ENCODE measurements around the gene SNX6.
"Not testable (repeated sequence)": the region's sequence is repeated elsewhere in the genome, so short reads cannot be mapped to it uniquely, and the experiment has no call there.

Gene SNX6

DNA sequence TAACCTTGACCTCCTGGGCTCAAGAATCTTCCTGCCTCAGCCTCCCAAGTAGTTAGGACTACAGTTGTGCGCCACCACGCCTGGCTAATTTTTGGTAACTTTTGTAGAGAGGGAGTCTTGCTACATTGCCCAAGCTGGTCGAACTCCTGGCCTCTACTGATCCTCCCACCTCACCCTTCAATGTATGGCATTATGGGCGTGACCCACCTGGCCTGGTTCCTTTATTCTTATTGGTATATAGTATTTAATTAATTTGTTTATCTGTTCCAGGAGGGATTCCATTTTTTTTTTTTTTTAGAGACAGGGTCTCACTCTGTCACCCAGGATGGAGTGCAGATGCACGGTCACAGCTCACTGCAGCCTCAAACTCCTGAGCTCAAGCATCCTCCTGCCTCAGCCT lies 49.6 kb downstream of the SNX6 start:
- TF ChIP-seq, protein P1, sequence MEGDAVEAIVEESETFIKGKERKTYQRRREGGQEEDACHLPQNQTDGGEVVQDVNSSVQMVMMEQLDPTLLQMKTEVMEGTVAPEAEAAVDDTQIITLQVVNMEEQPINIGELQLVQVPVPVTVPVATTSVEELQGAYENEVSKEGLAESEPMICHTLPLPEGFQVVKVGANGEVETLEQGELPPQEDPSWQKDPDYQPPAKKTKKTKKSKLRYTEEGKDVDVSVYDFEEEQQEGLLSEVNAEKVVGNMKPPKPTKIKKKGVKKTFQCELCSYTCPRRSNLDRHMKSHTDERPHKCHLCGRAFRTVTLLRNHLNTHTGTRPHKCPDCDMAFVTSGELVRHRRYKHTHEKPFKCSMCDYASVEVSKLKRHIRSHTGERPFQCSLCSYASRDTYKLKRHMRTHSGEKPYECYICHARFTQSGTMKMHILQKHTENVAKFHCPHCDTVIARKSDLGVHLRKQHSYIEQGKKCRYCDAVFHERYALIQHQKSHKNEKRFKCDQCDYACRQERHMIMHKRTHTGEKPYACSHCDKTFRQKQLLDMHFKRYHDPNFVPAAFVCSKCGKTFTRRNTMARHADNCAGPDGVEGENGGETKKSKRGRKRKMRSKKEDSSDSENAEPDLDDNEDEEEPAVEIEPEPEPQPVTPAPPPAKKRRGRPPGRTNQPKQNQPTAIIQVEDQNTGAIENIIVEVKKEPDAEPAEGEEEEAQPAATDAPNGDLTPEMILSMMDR (IDR thresholded peaks at IDR 0.05; ENCODE audit: low read depth, low read length, missing control alignments): no peak
- H3K4me3 ChIP-seq (ENCODE audit: low read depth, low read length): no peak overlapping the region
- DNase-seq (ENCODE audit: low read depth): no peak
- in situ Hi-C loops (cut with HindIII; ENCODE audit: low sequenced_read_pairs): no loop called here

DNA sequence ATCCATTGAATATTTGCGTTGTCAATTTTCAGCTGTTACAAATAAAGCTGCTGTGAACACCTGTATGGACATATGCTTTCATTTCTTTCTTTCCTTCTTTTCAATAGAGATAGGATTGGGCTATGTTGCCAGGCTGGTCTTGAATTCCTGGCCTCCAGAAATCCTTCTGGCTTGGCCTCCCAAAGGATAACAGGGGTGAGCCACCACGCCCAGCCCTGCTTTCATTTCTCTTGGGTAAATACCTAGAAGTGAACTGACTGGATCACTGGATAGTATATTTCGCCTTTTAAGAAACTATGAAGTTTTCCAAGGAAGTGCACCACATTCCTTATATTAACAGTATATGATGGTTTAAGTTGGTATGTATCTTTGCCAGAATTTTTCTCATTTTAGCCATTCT lies 58.2 kb downstream of the SNX6 start:
- in situ Hi-C loops (cut with HindIII; ENCODE audit: low sequenced_read_pairs): no loop called here
- H3K4me3 ChIP-seq (ENCODE audit: low read depth, low read length): no peak overlapping the region
- no peak for DNase-seq (ENCODE audit: low read depth)
- TF ChIP-seq, protein P1 (IDR thresholded peaks at IDR 0.05; ENCODE audit: low read depth, low read length, missing control alignments): no peak

DNA sequence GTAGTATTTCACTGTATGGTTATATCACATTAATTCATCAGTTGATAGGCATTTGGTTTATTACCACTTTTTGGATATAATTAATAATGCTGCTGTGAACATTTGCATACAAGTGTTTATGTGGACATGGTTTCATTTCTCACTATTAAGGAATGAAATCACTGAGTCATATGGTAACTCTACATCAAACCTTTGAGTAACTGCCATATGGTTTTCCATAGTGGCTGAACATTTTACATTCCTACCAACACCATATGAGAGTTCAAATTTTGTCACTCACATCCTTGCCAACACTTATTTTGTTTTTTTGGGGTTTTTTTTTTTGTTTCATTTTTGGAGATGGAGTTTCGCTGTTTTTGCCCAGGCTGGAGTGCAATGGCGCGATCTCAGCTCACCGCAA lies 60.2 kb downstream of the SNX6 start:
- TF ChIP-seq, protein P1 (IDR thresholded peaks at IDR 0.05; ENCODE audit: low read depth, low read length, missing control alignments): no peak
- no peak overlapping the region for H3K4me3 ChIP-seq (ENCODE audit: low read depth, low read length)
- in situ Hi-C loops (cut with HindIII; ENCODE audit: low sequenced_read_pairs): no loop called here
- no peak for DNase-seq (ENCODE audit: low read depth)

DNA sequence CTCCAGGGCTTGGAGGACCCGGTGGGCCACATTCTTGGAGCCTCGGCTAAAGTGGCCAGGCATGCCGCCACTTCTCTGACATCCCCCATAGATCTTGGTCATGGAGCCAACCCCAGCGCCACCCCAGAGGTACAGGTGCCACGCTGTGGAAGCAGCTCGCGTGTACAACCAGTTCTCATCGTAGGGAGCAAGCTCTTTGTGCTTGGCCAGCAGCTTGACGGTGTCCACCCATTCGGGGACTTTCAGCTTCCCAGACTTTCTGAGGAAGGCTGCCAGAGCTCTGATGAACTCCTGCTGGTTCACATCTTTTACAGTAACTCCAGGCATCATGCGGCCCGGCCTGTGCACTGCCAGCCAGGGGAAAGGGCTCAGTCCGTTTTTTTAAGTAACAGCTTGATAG lies 61.1 kb downstream of the SNX6 start:
- in situ Hi-C loops (cut with HindIII; ENCODE audit: low sequenced_read_pairs): no loop called here
- no peak overlapping the region for H3K4me3 ChIP-seq (ENCODE audit: low read depth, low read length)
- TF ChIP-seq, protein P1 (IDR thresholded peaks at IDR 0.05; ENCODE audit: low read depth, low read length, missing control alignments): no peak
- no peak for DNase-seq (ENCODE audit: low read depth)

DNA sequence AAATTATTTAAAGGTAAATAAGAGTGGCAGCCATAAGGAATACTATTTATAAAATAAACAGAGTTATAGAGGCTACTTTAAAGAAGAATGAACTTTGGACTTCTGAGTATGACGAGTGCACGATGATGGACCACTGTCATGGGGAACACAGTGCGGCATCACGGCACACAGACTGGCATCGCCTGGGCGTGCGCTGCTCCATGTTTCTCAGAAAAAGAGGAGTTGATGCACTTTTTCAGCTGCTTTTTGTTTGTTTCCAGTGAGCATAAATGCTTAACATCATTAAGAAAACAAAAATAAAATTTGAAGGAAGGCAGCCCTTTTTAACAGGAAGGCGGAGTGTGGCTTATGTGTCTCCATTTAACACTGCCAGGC lies 67.2 kb downstream of the SNX6 start:
- no peak for DNase-seq (ENCODE audit: low read depth)
- in situ Hi-C loops (cut with HindIII; ENCODE audit: low sequenced_read_pairs): no loop called here
- TF ChIP-seq, protein P1 (IDR thresholded peaks at IDR 0.05; ENCODE audit: low read depth, low read length, missing control alignments): no peak
- no peak overlapping the region for H3K4me3 ChIP-seq (ENCODE audit: low read depth, low read length)

DNA sequence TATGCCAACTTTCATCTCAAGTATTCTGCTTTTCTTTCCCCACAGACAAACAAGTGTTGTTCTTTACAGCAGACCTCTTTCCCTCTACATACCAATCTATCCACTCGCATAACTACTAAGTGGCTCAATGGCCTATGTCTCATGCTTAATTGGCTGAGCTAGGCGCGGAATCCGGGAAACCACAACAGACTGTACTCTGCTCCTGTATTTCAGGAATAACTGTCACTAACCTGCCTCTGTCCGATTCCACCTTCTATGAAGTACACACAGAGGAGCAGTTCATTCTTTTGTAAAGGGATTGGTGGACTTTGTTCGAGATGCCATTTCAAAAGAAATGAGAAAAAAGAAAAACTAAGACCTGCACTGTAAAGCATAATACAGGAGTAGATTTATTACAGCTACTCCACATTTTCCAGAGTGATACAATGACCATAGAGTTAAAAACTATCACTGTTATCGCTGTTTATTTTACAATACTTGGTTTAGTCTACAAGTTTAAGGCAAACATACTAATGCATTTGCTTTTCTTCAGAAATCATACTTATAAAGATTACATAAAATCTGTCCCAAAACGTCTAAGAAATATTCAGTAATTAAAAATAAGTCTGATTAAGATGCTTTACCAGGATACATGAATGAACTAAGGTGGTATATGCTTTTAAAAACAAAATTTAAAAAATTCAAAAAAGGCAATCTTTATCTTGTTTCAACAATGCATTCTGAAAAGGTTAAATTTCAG lies 67.7 kb downstream of the SNX6 start:
- in situ Hi-C loops (cut with HindIII; ENCODE audit: low sequenced_read_pairs); H3K4me3 ChIP-seq (ENCODE audit: low read depth, low read length); DNase-seq (ENCODE audit: low read depth): not testable (repeated sequence)

DNA sequence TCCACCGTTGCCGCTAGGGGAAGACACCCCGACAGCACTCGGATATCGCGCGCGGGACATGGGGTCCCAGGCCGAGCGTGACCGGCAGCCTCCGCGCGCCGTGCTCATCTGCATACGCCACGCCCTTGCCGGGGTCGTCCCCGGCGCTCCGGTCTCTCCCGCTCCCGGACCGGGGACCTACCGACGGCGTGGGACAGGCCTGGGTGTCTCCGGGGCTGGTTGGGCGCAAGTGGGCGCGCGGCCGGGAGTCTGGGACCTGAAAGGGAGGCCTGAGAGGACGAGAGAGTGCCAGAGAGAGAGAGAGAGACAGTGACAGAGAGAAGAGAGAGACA lies 73.5 kb downstream of the SNX6 start:
- DNase-seq (ENCODE audit: low read depth); in situ Hi-C loops (cut with HindIII; ENCODE audit: low sequenced_read_pairs); H3K4me3 ChIP-seq (ENCODE audit: low read depth, low read length): not testable (repeated sequence)

DNA sequence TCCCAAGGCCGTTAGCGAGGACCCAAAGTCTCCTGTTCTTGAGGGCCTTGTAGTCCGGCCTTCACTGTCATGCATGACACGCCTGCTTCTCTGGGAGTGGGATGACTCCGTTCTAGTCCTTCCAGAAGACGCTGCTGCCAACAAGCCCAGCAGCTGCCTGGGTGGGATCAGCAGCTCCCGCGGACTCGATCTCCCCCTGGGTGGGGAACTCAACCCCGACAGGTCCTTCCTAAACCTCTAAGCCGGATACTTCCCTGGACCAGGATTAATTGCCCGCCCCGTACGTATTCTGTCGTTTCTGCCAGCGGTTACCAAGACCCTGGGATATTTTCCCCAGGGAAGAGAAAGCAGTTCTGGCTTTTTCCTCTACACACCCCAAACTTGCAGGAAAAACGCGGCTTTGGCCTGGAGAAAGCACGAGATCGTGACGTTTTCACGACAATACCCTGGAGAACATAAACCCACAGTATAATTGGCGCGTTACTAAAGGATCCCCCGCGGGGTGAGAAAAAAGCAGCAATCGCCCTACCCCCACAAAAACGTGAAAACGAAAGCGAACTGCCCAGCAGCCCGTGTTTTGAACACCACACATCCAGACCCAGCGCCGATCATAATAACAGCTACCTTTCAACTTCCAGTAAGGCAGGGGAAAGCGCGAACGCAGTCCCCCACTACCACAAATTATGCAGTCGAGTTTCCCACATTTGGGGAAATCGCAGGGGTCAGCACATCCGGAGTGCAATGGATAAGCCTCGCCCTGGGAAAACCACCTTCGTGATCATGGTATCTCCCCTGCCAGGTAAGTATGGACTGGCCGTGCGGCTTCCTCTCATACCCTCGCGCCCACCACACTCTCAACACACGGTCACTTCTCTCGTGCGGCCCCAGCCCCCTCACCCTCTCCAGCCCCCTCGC lies 74.1 kb downstream of the SNX6 start:
- DNase-seq (ENCODE audit: low read depth); H3K4me3 ChIP-seq (ENCODE audit: low read depth, low read length); in situ Hi-C loops (cut with HindIII; ENCODE audit: low sequenced_read_pairs): not testable (repeated sequence)

Measured in astrocyte of the cerebellum (primary cell).